Keratinocyte (primary cell): ENCODE results near the gene DOCK1.

Source experiments
- CTCF ChIP-seq, 3 experiments: IDR thresholded peaks in 1 of 3; conservative IDR thresholded peaks in 1 of 3; optimal IDR thresholded peaks in 1 of 3; 2 replicates in 2 of 3; 3 replicates in 1 of 3; pipeline versions ENCODE3 to v1.5.1; 2011; ENCODE audit warnings: low read length in 3 of 3, mild to moderate bottlenecking in 3 of 3, moderate library complexity in 2 of 3, control low read depth in 1 of 3, inconsistent platforms in 1 of 3; ENCODE audit not compliant: insufficient read depth in 2 of 3; ENCODE audit errors: extremely low read depth in 1 of 3
- EZH2 ChIP-seq: IDR thresholded peaks from one replicate; pipeline ENCODE4 v1.6.1; 2012; ENCODE audit warnings: inconsistent platforms, mild to moderate bottlenecking, low read length, moderate library complexity

GRCh38 chr10:127000598-127000997 lies 95.4 kb downstream of the DOCK1 start:
- TF ChIP-seq CTCF (optimal IDR thresholded peaks at IDR 0.05 in 1 of 3, IDR thresholded peaks at IDR 0.05 in 1 of 3, conservative IDR thresholded peaks at IDR 0.05 in 1 of 3; ENCODE audit: extremely low read depth in 1 of 3, insufficient read depth in 2 of 3, low read length in 3 of 3), result no peak
- no peak for TF ChIP-seq EZH2
